Vagina (tissue), 2 donors: ENCODE results near the gene NACAD.
"Not testable (repeated sequence)": the region's sequence is repeated elsewhere in the genome, so short reads cannot be mapped to it uniquely, and the experiment has no call there.

ENCODE experiments used
- CTCF ChIP-seq, 3 experiments: fragments of 450-650 bp in 2 of 3; fragments of 200-600 bp in 1 of 3; sonication (generic) in 1 of 3; IDR thresholded peaks; one replicate each; pipeline ENCODE4 v1.5.1; 2017 to 2019; ENCODE audit warnings: antibody characterized with exemption in 3 of 3, mild to moderate bottlenecking in 2 of 3, moderate library complexity in 2 of 3
- POLR2A ChIP-seq, 2 donors: fragments of 450-650 bp; IDR thresholded peaks; one replicate each; pipeline ENCODE4 v1.6.1; 2017; ENCODE audit warnings: antibody characterized with exemption in 2 of 2, mild to moderate bottlenecking in 2 of 2, moderate library complexity in 2 of 2
- POLR2AphosphoS5 ChIP-seq, 2 donors: sonication (generic); formaldehyde crosslinking; IDR thresholded peaks; one replicate each; pipeline ENCODE4 v1.9.0; 2017; ENCODE audit warnings: antibody characterized with exemption in 2 of 2, mild to moderate bottlenecking in 2 of 2, low read depth in 1 of 2; ENCODE audit not compliant: insufficient read depth in 1 of 2

DNA sequence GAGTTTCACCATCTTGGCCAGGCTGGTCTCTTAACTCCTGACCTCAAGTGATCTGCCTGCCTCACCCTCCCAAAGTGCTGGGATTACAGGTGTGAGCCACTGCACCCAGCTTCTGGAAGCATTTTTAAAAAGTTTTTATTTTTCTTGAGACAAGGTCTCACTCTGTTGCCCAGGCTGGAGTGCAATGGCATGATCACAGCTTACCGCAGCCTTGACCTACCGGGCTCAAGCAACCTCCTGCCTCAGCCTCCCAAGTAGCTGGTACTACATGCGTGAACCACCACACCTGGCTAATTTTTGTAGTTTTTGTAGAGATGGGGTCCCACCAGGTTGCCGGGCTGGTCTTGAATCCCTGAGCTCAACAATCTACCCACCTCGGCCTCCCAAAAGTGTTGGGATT lies 54.1 kb downstream of the NACAD start:
- not testable (repeated sequence) for TF ChIP-seq POLR2A (IDR thresholded peaks at IDR 0.05); POLR2AphosphoS5 (IDR thresholded peaks at IDR 0.05; ENCODE audit: insufficient read depth in 1 of 2, low read depth in 1 of 2); CTCF (IDR thresholded peaks at IDR 0.05)
